H1 (cell line): ENCODE data around the gene SIPA1L3. TPM values are rescaled to one million over a fixed set of nuclear protein-coding genes. Genes with fewer than 3 reads are reported as not detected.

ENCODE experiments used
- CTCF ChIA-PET: fragments of 300-600 bp; sonication (Branson Sonifier 250); formaldehyde crosslinking; loops from one replicate; lab custom pipeline; 2021; ENCODE audit not compliant: partially characterized antibody; lab: Charles Lee
- POLR2A ChIA-PET: fragments of 300-600 bp; sonication (Branson Sonifier 250); formaldehyde crosslinking; loops from one replicate; lab custom pipeline; 2021; ENCODE audit warnings: inconsistent platforms; ENCODE audit not compliant: partially characterized antibody; lab: Charles Lee
- DNase-seq, 2 experiments: peaks; one replicate each; pipeline versions ENCODE4 v3.0.0 to v3.0.0-alpha.2; 2010 to 2022; ENCODE audit warnings: low spot score in 2 of 2, low read depth in 1 of 2, mixed read lengths in 1 of 2
- FAIRE-seq: peaks from 2 replicates; lab custom pipeline; 2011; peaks lifted over from hg19 to GRCh38; lab: Jason Lieb, UNC
- H2AFZ ChIP-seq: 2 replicates; pipeline ENCODE4 v1.8.1; 2012; ENCODE audit warnings: low read length, inconsistent platforms
- H2AK5ac ChIP-seq: 2 replicates; pipeline ENCODE4 v1.6.1; 2013; ENCODE audit warnings: low read depth, low read length
- H2BK120ac ChIP-seq: replicated peaks from 2 replicates; pipeline ENCODE3; 2013; ENCODE audit warnings: low read depth, low read length, inconsistent platforms
- H2BK12ac ChIP-seq: 2 replicates; pipeline ENCODE4 v1.6.1; 2013; ENCODE audit warnings: low read depth, low read length
- H2BK15ac ChIP-seq: 2 replicates; pipeline ENCODE4 v1.6.1; 2013; ENCODE audit warnings: low read length
- H2BK20ac ChIP-seq: 2 replicates; pipeline ENCODE4 v1.6.1; 2013; ENCODE audit warnings: low read length
- H2BK5ac ChIP-seq: 2 replicates; pipeline ENCODE4 v1.6.1; 2013; ENCODE audit warnings: low read depth, low read length
- H3K14ac ChIP-seq: 2 replicates; pipeline ENCODE4 v1.6.1; 2013; ENCODE audit warnings: inconsistent platforms; ENCODE audit not compliant: insufficient read length
- H3K18ac ChIP-seq: 2 replicates; pipeline ENCODE4 v1.6.1; 2013; ENCODE audit warnings: low read length; ENCODE audit errors: extremely low read depth
- H3K23ac ChIP-seq: 2 replicates; pipeline ENCODE4 v1.6.1; 2013; ENCODE audit warnings: inconsistent platforms; ENCODE audit not compliant: insufficient read length
- H3K23me2 ChIP-seq: 2 replicates; pipeline ENCODE4 v1.6.1; 2013; ENCODE audit warnings: low read depth, low read length
- H3K27ac ChIP-seq: 2 replicates; pipeline ENCODE4 v1.6.1; 2011; ENCODE audit warnings: low read depth, low read length, inconsistent platforms
- H3K27me3 ChIP-seq, 4 experiments: replicated peaks in 1 of 4; 1 replicate in 1 of 4; 2 replicates in 3 of 4; pipeline versions ENCODE4 v1.6.1 to v1.8.1; 2011 to 2013; ENCODE audit warnings: low read length in 3 of 4, mild to moderate bottlenecking in 3 of 4, inconsistent platforms in 2 of 4, mixed read lengths in 2 of 4, moderate library complexity in 1 of 4; ENCODE audit not compliant: control insufficient read depth in 3 of 4, insufficient read depth in 3 of 4; ENCODE audit errors: extremely low read depth in 1 of 4
- H3K36me3 ChIP-seq, 4 experiments: 2 replicates each; pipeline versions ENCODE4 v1.6.1 to v1.8.1; 2011 to 2013; ENCODE audit warnings: mild to moderate bottlenecking in 4 of 4, low read length in 3 of 4, moderate library complexity in 2 of 4, control low read depth in 1 of 4, inconsistent platforms in 1 of 4; ENCODE audit not compliant: insufficient read depth in 4 of 4, control insufficient read depth in 2 of 4
- H3K4ac ChIP-seq: replicated peaks from 2 replicates; pipeline ENCODE3; 2013; ENCODE audit warnings: low read length, low read depth, mixed read lengths, inconsistent platforms; ENCODE audit not compliant: insufficient read length
- H3K4me1 ChIP-seq, 4 experiments: replicated peaks in 1 of 4; 1 replicate in 1 of 4; 2 replicates in 3 of 4; pipeline versions ENCODE4 v1.6.1 to v1.8.1; 2011 to 2013; ENCODE audit warnings: low read length in 3 of 4, inconsistent platforms in 2 of 4, mixed read lengths in 1 of 4; ENCODE audit not compliant: insufficient read depth in 4 of 4, control insufficient read depth in 3 of 4
- H3K4me2 ChIP-seq, 2 experiments: 2 replicates each; pipeline versions ENCODE4 v1.6.1 to v1.8.1; 2011 to 2013; ENCODE audit warnings: low read depth in 2 of 2, low read length in 2 of 2, control low read depth in 1 of 2, inconsistent platforms in 1 of 2, mild to moderate bottlenecking in 1 of 2; ENCODE audit not compliant: insufficient read depth in 1 of 2
- H3K4me3 ChIP-seq, 4 experiments: fragments of 200-600, 300-600 bp in 1 of 4; sonication (generic), shearing (Covaris generic), sonication (Bioruptor Twin) in 1 of 4; 2 replicates each; pipeline versions ENCODE4 v1.5.1 to v1.8.1; 2011 to 2016; ENCODE audit warnings: low read length in 4 of 4, low read depth in 3 of 4, control low read depth in 2 of 4, inconsistent platforms in 2 of 4, mild to moderate bottlenecking in 2 of 4, mixed read lengths in 1 of 4, moderate library complexity in 1 of 4; ENCODE audit not compliant: insufficient read depth in 2 of 4; ENCODE audit errors: extremely low read depth in 1 of 4
- H3K56ac ChIP-seq: replicated peaks from 2 replicates; pipeline ENCODE3; 2013; ENCODE audit warnings: low read depth, mild to moderate bottlenecking, mixed read lengths, low read length, inconsistent platforms; ENCODE audit not compliant: insufficient read length
- H3K79me1 ChIP-seq: 2 replicates; pipeline ENCODE4 v1.6.1; 2013; ENCODE audit warnings: low read depth, low read length, control low read depth
- H3K79me2 ChIP-seq, 2 experiments: 2 replicates each; pipeline versions ENCODE4 v1.6.1 to v1.8.1; 2012 to 2013; ENCODE audit warnings: low read length in 2 of 2, mild to moderate bottlenecking in 2 of 2, inconsistent platforms in 1 of 2; ENCODE audit not compliant: insufficient read depth in 2 of 2, control insufficient read depth in 1 of 2
- H3K9ac ChIP-seq, 4 experiments: replicated peaks in 1 of 4; 1 replicate in 1 of 4; 2 replicates in 3 of 4; pipeline versions ENCODE4 v1.6.1 to v1.8.1; 2011 to 2013; ENCODE audit warnings: low read depth in 3 of 4, low read length in 3 of 4, control low read depth in 2 of 4, mild to moderate bottlenecking in 2 of 4, moderate library complexity in 2 of 4, inconsistent platforms in 1 of 4; ENCODE audit errors: extremely low read depth in 1 of 4
- H3K9me3 ChIP-seq, 2 experiments: 2 replicates each; pipeline versions ENCODE4 v1.6.1 to v1.8.1; 2012 to 2013; ENCODE audit warnings: mild to moderate bottlenecking in 2 of 2, moderate library complexity in 2 of 2, control low read depth in 1 of 2, inconsistent platforms in 1 of 2, low read depth in 1 of 2, low read length in 1 of 2, mixed read lengths in 1 of 2; ENCODE audit not compliant: insufficient read depth in 2 of 2
- H4K20me1 ChIP-seq, 2 experiments: replicated peaks in 1 of 2; 2 replicates each; pipeline versions ENCODE3 to v1.8.1; 2011 to 2013; ENCODE audit warnings: inconsistent platforms in 2 of 2, low read length in 2 of 2, mild to moderate bottlenecking in 1 of 2; ENCODE audit not compliant: insufficient read depth in 2 of 2, control insufficient read depth in 1 of 2
- H4K5ac ChIP-seq: 2 replicates; pipeline ENCODE4 v1.6.1; 2013; ENCODE audit warnings: low read length, low read depth, mixed read lengths, inconsistent platforms; ENCODE audit not compliant: insufficient read length
- H4K8ac ChIP-seq: 2 replicates; pipeline ENCODE4 v1.8.0; 2013; ENCODE audit warnings: mild to moderate bottlenecking, moderate library complexity, low read length, inconsistent platforms; ENCODE audit not compliant: insufficient read depth; ENCODE audit errors: extremely low read depth
- H4K91ac ChIP-seq: replicated peaks from 2 replicates; pipeline ENCODE3; 2013; ENCODE audit warnings: low read length, mixed read lengths, inconsistent platforms; ENCODE audit not compliant: insufficient read length
- BRCA1 ChIP-seq: IDR thresholded peaks from 2 replicates; pipeline ENCODE4 v1.6.1; 2012; ENCODE audit warnings: low read depth, low read length, improper control_type of control experiment
- CREB1 ChIP-seq: IDR thresholded peaks from 2 replicates; pipeline ENCODE4 v1.6.1; 2012; ENCODE audit warnings: inconsistent platforms
- PHF8 ChIP-seq: fragments of 200-600 bp; sonication (generic); conservative IDR thresholded peaks from 2 replicates; pipeline ENCODE4 v1.7.1; 2012; ENCODE audit warnings: low read depth, mild to moderate bottlenecking, inconsistent platforms, low read length, moderate library complexity
- SP1 ChIP-seq: IDR thresholded peaks from 2 replicates; pipeline ENCODE4 v1.6.1; 2011; ENCODE audit warnings: low read depth, low read length
- ZNF274 ChIP-seq: IDR thresholded peaks from 2 replicates; pipeline ENCODE4 v1.7.0; 2012; ENCODE audit warnings: low read length, borderline replicate concordance; ENCODE audit errors: extremely low read depth
- WGBS, 2 experiments: shearing (Covaris generic) in 1 of 2; methylation state at CpG; one replicate each; pipeline versions ENCODE4 v1.1.6 to v1.1.7; 2013 to 2015; ENCODE audit warnings: low lambda C conversion rate in 2 of 2, mixed read lengths in 2 of 2, inconsistent platforms in 1 of 2, low coverage in 1 of 2, missing lambda C conversion rate in 1 of 2; ENCODE audit not compliant: insufficient replicate concordance in 2 of 2, insufficient coverage in 1 of 2, insufficient read length in 1 of 2; ENCODE audit errors: extremely low coverage in 1 of 2, missing lambda C conversion rate in 1 of 2; 5-methylcytosine and 5-hydroxymethylcytosine counted together
- polyA plus RNA-seq, 7 experiments: library from polyadenylated mRNA; depleted of rRNA in 3 of 7; stranded (reverse) in 5 of 7; unstranded in 2 of 7; fragments of >200 nt in 5 of 7; fragments of 200-250 nt in 2 of 7; gene quantifications; 1 replicate in 5 of 7; 2 replicates in 1 of 7; 4 replicates in 1 of 7; pipeline versions ENCODE4 v1.2.1 to v1.2.3, GENCODE V29; 2011 to 2013; ENCODE audit warnings: missing spikeins in 2 of 7, mixed read lengths in 2 of 7
- total RNA-seq: library from RNA; stranded (reverse); fragmentation: NEBNext Ultra II Directional; extraction: Animal tissue kit (Norgen Biotek cat#: 25700); gene quantifications from 2 replicates; pipeline ENCODE4 v1.2.1, GENCODE V29; 2021

Gene SIPA1L3
- total and polyA plus RNA-seq, 2 of the 8 experiments (the other 6 are each of a cell fraction or from before 2014, with no cell fraction given), result 15.0 to 54.9 TPM

- WGBS, 2 experiments, result 89% methylated on average over 12 of the region's 12 CpGs; no CpG with 5 or more reads in 1 of the 2 experiments
- H3K56ac ChIP-seq, result no peak overlapping the region
- DNase-seq (no peak), FAIRE-seq (no peak)
- H3K23me2 ChIP-seq, result no peaks in the 10 kb centered on the region; the same call in 1 of the 2 replicates
- no peak overlapping the region for H3K4me3 ChIP-seq
- no peak overlapping the region for H2BK20ac ChIP-seq
- H2AK5ac ChIP-seq, result no peak overlapping the region
- no peak overlapping the region for H3K14ac ChIP-seq
- no peaks in the 10 kb centered on the region for H3K4me1 ChIP-seq
- H2BK15ac ChIP-seq, result no peak overlapping the region
- peaks cover 0 to 6% (median 0%) of the 10 kb centered on the region in 4 experiments; a peak in 1 of 8 replicates for H3K36me3 ChIP-seq
- ChIA-PET CTCF (no interaction called here), POLR2A (interaction anchor here (1.0 kb wide), 1 partner anchor 35 kb away, joined by 3 read pairs; the partner anchor contains the start of gene SIPA1L3)
- H2BK120ac ChIP-seq, result no peak overlapping the region
- no peak overlapping the region for H3K23ac ChIP-seq
- peaks cover 0 to 2% of the 10 kb centered on the region in 2 experiments for H4K20me1 ChIP-seq
- H3K18ac ChIP-seq, result no peak overlapping the region
- H2AFZ ChIP-seq, result no peak overlapping the region
- H3K27ac ChIP-seq, result no peak overlapping the region
- H2BK5ac ChIP-seq, result no peak overlapping the region
- no peaks in the 10 kb centered on the region for H3K27me3 ChIP-seq
- no peak overlapping the region for H3K4me2 ChIP-seq
- H3K4ac ChIP-seq, result no peak overlapping the region
- no peak overlapping the region for H3K9ac ChIP-seq
- peaks cover 7% of the 10 kb centered on the region for H3K79me1 ChIP-seq
- H4K5ac ChIP-seq, result no peak overlapping the region
- H4K8ac ChIP-seq, result no peak overlapping the region
- no peaks in the 10 kb centered on the region for H3K9me3 ChIP-seq
- H3K79me2 ChIP-seq, result peaks cover 0 to 70% of the 10 kb centered on the region in 2 experiments; a peak in 2 of 4 replicates
- H2BK12ac ChIP-seq, result no peak overlapping the region
- TF ChIP-seq PHF8, result no peak
- TF ChIP-seq SP1, result no peak
- TF ChIP-seq BRCA1, result no peak
- no peak for TF ChIP-seq CREB1
- no peak for TF ChIP-seq ZNF274
- no peak overlapping the region for H4K91ac ChIP-seq
Observed at GRCh38 chr19:37941782-37942515, 34.9 kb downstream of the SIPA1L3 start.
